DOHH2 (cell line): ENCODE measurements around the gene SBF1.

Experiments used
- EZH2phosphoT487 ChIP-seq: fragments of 200-600 bp; sonication (generic); IDR thresholded peaks from 2 replicates; pipeline ENCODE4 v1.6.1; 2017; ENCODE audit warnings: borderline replicate concordance, mild to moderate bottlenecking, antibody characterized with exemption, low read length, moderate library complexity, mixed read lengths
- TF ChIP-seq, protein P1 (sequence below): fragments of 200-600 bp; sonication (generic); IDR thresholded peaks from one replicate; pipeline ENCODE4 v1.5.1; 2014; ENCODE audit warnings: antibody characterized with exemption, mild to moderate bottlenecking, low read depth, low read length; ENCODE audit not compliant: poor library complexity, severe bottlenecking

GRCh38 chr22:50483977-50484853 lies 9.4 kb upstream of the SBF1 start:
- no peak for TF ChIP-seq EZH2phosphoT487
- TF ChIP-seq, protein P1, sequence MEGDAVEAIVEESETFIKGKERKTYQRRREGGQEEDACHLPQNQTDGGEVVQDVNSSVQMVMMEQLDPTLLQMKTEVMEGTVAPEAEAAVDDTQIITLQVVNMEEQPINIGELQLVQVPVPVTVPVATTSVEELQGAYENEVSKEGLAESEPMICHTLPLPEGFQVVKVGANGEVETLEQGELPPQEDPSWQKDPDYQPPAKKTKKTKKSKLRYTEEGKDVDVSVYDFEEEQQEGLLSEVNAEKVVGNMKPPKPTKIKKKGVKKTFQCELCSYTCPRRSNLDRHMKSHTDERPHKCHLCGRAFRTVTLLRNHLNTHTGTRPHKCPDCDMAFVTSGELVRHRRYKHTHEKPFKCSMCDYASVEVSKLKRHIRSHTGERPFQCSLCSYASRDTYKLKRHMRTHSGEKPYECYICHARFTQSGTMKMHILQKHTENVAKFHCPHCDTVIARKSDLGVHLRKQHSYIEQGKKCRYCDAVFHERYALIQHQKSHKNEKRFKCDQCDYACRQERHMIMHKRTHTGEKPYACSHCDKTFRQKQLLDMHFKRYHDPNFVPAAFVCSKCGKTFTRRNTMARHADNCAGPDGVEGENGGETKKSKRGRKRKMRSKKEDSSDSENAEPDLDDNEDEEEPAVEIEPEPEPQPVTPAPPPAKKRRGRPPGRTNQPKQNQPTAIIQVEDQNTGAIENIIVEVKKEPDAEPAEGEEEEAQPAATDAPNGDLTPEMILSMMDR = no peak
